ENCODE measurements around the gene VCPKMT. TPM values are rescaled to one million over a fixed set of nuclear protein-coding genes. Genes with fewer than 3 reads are reported as not detected.

VCPKMT gene
- total RNA-seq, 4 donors from 2014 or later: 3.3 to 13.0 (median 6.1) TPM

GRCh38 chr14:50067723-50068495 is 48.5 kb downstream of the VCPKMT start:
- peak in 1 of 2 donors; percentile 60 for DNase-seq (ENCODE audit: low spot score in 2 of 2)
- 89 to 90% methylated on average over 8 of the region's 8 CpGs for WGBS, 2 donors
- TF ChIP-seq POLR2A (IDR thresholded peaks at IDR 0.05): no peak
- TF ChIP-seq CTCF (IDR thresholded peaks at IDR 0.05): no peak
- intact Hi-C loops (cut with DNase I; ENCODE audit: low total_unique reads): no loop called here
- no peak overlapping the region for H3K4me3 ChIP-seq (ENCODE audit: low read depth, poor library complexity, severe bottlenecking)

GRCh38 chr14:50065583-50065982 is 50.8 kb downstream of the VCPKMT start:
- WGBS, 2 donors: 83 to 88% methylated on average over 3 of the region's 3 CpGs
- intact Hi-C loops (cut with DNase I; ENCODE audit: low total_unique reads): no loop called here
- TF ChIP-seq POLR2A (IDR thresholded peaks at IDR 0.05) (no peak), CTCF (IDR thresholded peaks at IDR 0.05) (no peak)
- DNase-seq (ENCODE audit: low spot score in 2 of 2): no peak
- no peak overlapping the region for H3K4me3 ChIP-seq (ENCODE audit: low read depth, poor library complexity, severe bottlenecking)

GRCh38 chr14:50064993-50065392 is 51.4 kb downstream of the VCPKMT start:
- H3K4me3 ChIP-seq (ENCODE audit: low read depth, poor library complexity, severe bottlenecking): no peak overlapping the region
- DNase-seq (ENCODE audit: low spot score in 2 of 2): peak; percentile 85 to 88
- 41 to 47% methylated on average over 4 of the region's 4 CpGs for WGBS, 2 donors
- intact Hi-C loops (cut with DNase I; ENCODE audit: low total_unique reads): no loop called here
- TF ChIP-seq CTCF (IDR thresholded peaks at IDR 0.05): no peak
- TF ChIP-seq POLR2A (IDR thresholded peaks at IDR 0.05): no peak

- DNase-seq (ENCODE audit: low spot score in 2 of 2): peak in 1 of 2 donors; percentile 60
- 97% methylated on average over 9 of the region's 9 CpGs for WGBS, 2 donors
These were observed 52.4 kb downstream of the VCPKMT start for GRCh38 chr14:50063876-50064420.

GRCh38 chr14:50062438-50063085 is 53.8 kb downstream of the VCPKMT start:
- WGBS, 2 donors: 69 to 71% methylated on average over 7 of the region's 7 CpGs
- intact Hi-C loops (cut with DNase I; ENCODE audit: low total_unique reads): no loop called here
- peak in 1 of 2 donors; percentile 82 for DNase-seq (ENCODE audit: low spot score in 2 of 2)
- no peak overlapping the region for H3K4me3 ChIP-seq (ENCODE audit: low read depth, poor library complexity, severe bottlenecking)
- TF ChIP-seq CTCF (IDR thresholded peaks at IDR 0.05) (no peak), POLR2A (IDR thresholded peaks at IDR 0.05) (no peak)

More at GRCh38 chr14:50063876-50064420, 52.4 kb downstream of the VCPKMT start:
- H3K4me3 ChIP-seq (ENCODE audit: low read depth, poor library complexity, severe bottlenecking): no peak overlapping the region
- TF ChIP-seq POLR2A (IDR thresholded peaks at IDR 0.05): no peak
- no peak for TF ChIP-seq CTCF (IDR thresholded peaks at IDR 0.05)
- intact Hi-C loops (cut with DNase I; ENCODE audit: low total_unique reads): no loop called here
